HL-60/S4 (cell line): ENCODE data around the gene FFAR2.
"Not testable (repeated sequence)": the region's sequence is repeated elsewhere in the genome, so short reads cannot be mapped to it uniquely, and the experiment has no call there.

Experiments used
- in situ Hi-C: fragments of 300-500 bp; cut with MboI; formaldehyde crosslinking; loops from 2 replicates; pipeline ENCODE4 v1.14.3; 2022; ENCODE audit warnings: low sequenced_read_pairs

FFAR2 gene

GRCh38 chr19:35447606-35448469 is at the start of gene FFAR2:
Gene FFAR2 (plus strand): TSS chr19:35448257. CDS start chr19:35449715, 1,458 bp downstream.
- in situ Hi-C loops, result no loop called here

GRCh38 chr19:35398570-35398969 is 49.5 kb upstream of the FFAR2 start:
- in situ Hi-C loops, result no loop called here

- in situ Hi-C loops, result no loop called here
Measured at GRCh38 chr19:35399231-35399630, 48.8 kb upstream of the FFAR2 start.

GRCh38 chr19:35399948-35400772 is 47.9 kb upstream of the FFAR2 start:
- in situ Hi-C loops, result no loop called here

- in situ Hi-C loops, result no loop called here
Measured at GRCh38 chr19:35400773-35401100, 47.3 kb upstream of the FFAR2 start.

- in situ Hi-C loops, result not testable (repeated sequence)
Measured at GRCh38 chr19:35401416-35401815, 46.6 kb upstream of the FFAR2 start.

- in situ Hi-C loops, result no loop called here
Measured at GRCh38 chr19:35403116-35403760, 44.8 kb upstream of the FFAR2 start.

- in situ Hi-C loops, result no loop called here
Measured at GRCh38 chr19:35404879-35405622, 43.0 kb upstream of the FFAR2 start.

- in situ Hi-C loops, result no loop called here
Measured at GRCh38 chr19:35407619-35408018, 40.4 kb upstream of the FFAR2 start.

- in situ Hi-C loops, result no loop called here
Measured at GRCh38 chr19:35408284-35409171, 39.5 kb upstream of the FFAR2 start.

GRCh38 chr19:35409191-35409590 is 38.9 kb upstream of the FFAR2 start:
- in situ Hi-C loops, result no loop called here

- in situ Hi-C loops, result no loop called here
Measured at GRCh38 chr19:35410487-35410886, 37.6 kb upstream of the FFAR2 start.

- in situ Hi-C loops, result no loop called here
Measured at GRCh38 chr19:35414442-35414841, 33.6 kb upstream of the FFAR2 start.

- in situ Hi-C loops, result no loop called here
Measured at GRCh38 chr19:35416331-35416730, 31.7 kb upstream of the FFAR2 start.

GRCh38 chr19:35417278-35417677 is 30.8 kb upstream of the FFAR2 start:
- in situ Hi-C loops, result no loop called here

GRCh38 chr19:35417713-35418534 is 30.1 kb upstream of the FFAR2 start:
- in situ Hi-C loops, result no loop called here

GRCh38 chr19:35419046-35419445 is 29.0 kb upstream of the FFAR2 start:
- in situ Hi-C loops, result no loop called here

GRCh38 chr19:35419805-35420204 is 28.3 kb upstream of the FFAR2 start:
- in situ Hi-C loops, result no loop called here

- in situ Hi-C loops, result no loop called here
Measured at GRCh38 chr19:35421362-35421761, 26.7 kb upstream of the FFAR2 start.
